HG03432 (cell line): ENCODE data around the gene ATF6B.
A peak's percentile ranks its signal among the peaks of the same experiment; 100 is the strongest.
"Not testable (repeated sequence)": the region's sequence is repeated elsewhere in the genome, so short reads cannot be mapped to it uniquely, and the experiment has no call there.

Experiments
- ATAC-seq: cut with Tn5 transposase; IDR thresholded peaks from one replicate; pipeline ENCODE4 v1.9.1; 2021; ENCODE audit warnings: mild to moderate bottlenecking, moderate library complexity; ENCODE audit not compliant: unreplicated experiment

Gene ATF6B

GRCh38 chr6:32108727-32109113 is 19.3 kb downstream of the ATF6B start:
- ATAC-seq: no peak

GRCh38 chr6:32108094-32108627 is 19.9 kb downstream of the ATF6B start:
- no peak for ATAC-seq

DNA sequence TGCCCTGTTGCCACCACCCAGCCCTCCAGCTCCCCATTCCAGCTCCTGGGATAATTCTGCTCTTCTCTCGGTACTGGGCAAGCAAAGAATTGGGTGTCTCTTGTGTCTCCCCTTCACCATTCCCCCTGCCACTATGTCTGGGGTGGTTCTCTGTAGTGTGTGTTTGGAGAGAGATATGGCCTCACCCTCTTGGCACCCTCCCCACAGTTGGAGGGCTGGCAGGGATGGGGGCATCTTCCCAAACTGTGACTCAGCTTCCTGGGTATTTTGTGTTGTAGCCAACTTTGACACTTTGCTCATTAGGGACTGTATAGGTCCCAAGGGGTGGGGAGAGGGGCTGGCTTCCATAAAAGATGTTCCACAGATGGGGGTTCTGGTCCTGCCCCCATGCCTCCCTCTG is 20.6 kb downstream of the ATF6B start:
- no peak for ATAC-seq

DNA sequence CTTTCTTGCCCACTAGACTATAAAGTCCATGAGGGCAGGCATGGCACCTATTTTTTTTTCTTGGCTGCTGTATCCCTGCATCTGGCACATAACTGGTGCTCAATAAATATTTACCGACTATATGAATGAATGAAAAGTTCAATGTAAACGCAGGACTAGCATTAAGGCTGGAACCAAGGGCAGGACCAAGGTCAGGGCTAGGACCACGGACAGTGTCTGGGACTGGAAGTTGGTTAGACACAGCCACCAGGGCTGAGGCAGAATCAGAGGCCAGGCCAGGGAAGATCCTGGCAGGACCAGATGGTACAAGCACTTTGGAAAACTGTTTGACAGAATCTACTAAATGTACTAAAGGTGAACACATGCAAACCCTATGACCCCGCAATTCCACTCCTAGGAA is 22.6 kb downstream of the ATF6B start:
- ATAC-seq: no peak

DNA sequence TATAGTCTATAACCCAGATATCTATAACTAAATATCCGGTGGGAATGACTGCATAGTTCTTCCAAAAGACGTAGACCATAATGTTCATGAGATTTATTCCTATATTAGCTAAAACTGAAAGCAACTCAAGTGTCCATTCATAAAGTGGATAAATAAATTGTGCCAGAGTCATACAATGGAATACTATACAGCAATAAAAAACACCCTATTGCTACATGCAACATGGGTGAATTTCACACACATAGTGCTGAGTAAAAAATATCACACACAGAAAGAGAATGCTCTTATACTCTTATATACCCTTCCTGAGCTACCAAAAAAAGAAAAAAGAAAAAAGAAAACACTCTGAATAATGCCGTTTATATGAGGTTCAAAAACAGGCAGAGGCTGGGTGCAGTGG is 25.8 kb downstream of the ATF6B start:
- ATAC-seq: no peak

GRCh38 chr6:32100251-32100650 is 27.8 kb downstream of the ATF6B start:
- ATAC-seq: not testable (repeated sequence)

DNA sequence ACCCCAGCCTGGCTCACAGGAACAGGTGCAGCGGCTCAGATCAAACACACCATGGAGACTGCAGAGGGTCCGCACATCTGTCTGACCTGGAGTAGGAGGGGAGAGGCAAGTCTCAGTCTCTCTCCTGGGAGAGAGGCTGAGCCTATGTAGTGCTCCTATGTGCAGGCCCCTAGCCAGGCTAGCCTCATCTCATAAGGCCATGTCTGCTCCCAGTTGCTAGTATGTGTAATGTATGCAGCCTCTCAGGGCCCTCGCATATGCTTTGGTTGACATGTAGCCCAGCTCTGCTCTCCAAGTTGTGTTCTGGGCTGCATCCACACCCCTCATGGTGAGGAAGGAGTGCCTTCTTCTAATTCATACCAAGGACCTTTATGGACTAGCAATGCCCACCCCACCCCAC is 30.7 kb downstream of the ATF6B start:
- ATAC-seq: no peak

GRCh38 chr6:32096394-32097258 is 31.4 kb downstream of the ATF6B start:
- no peak for ATAC-seq

DNA sequence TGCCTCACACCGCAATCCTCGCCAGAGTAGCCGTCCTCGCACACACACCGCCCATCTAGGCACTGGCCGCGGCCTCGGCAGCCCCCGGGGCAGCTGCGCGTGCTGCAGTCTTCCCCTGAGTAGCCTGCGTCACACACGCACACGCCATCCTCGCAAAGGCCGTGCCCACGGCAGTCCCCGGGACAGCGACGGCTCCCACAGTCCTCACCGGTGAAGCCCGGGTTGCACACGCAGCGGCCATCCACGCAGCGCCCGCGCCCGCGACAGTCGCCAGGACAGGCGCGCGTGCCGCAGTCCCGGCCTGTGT is 32.0 kb downstream of the ATF6B start:
- ATAC-seq: no peak

- ATAC-seq: no peak
Observed at GRCh38 chr6:32095338-32096086, 32.5 kb downstream of the ATF6B start.

- no peak for ATAC-seq
Observed at GRCh38 chr6:32092760-32093497, 35.1 kb downstream of the ATF6B start.

- no peak for ATAC-seq
Observed at GRCh38 chr6:32089082-32089828, 38.8 kb downstream of the ATF6B start.

DNA sequence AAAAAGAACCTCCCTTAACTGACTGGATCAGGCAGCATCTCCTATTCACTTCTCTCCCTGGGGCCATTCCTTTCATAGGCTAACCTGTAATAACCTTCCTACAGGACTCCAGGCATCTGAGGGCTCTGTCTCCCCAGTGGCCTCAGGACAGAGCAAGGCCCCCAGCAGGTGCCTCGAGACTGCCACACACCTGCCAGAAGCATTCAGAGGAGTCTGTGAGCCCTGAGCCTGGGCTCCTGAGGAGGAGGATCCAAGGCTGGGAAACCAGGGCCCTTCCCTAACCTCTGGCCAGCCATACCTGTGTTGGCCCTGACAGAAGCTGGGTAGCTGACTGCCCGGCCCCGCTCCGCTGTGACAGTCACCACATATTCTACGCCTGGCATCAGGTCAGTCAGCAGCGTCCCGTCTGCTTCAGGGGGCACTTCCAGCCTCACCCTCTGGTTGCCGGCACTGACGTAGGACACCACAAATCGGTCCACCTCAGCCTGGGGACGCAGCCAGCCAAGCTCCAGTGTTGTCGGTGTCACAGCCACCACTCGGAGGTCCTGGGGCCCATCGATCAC is 39.5 kb downstream of the ATF6B start:
- ATAC-seq: no peak

GRCh38 chr6:32087574-32088486 is 40.2 kb downstream of the ATF6B start:
- ATAC-seq: no peak

- ATAC-seq: peak; percentile 33
Observed at GRCh38 chr6:32086661-32087573, 41.1 kb downstream of the ATF6B start.

GRCh38 chr6:32085759-32086459 is 42.1 kb downstream of the ATF6B start:
- ATAC-seq: no peak

- ATAC-seq: no peak
Observed at GRCh38 chr6:32084780-32085179, 43.3 kb downstream of the ATF6B start.
